GM10266 (cell line): ENCODE measurements around the gene ASTE1.
"Not testable (repeated sequence)": the region's sequence is repeated elsewhere in the genome, so short reads cannot be mapped to it uniquely, and the experiment has no call there.

Experiments used
- DNase-seq: peaks from one replicate; pipeline ENCODE4 v3.0.0; 2012; ENCODE audit errors: extremely low spot score
- TF ChIP-seq, protein P1 (sequence below): IDR thresholded peaks from 2 replicates; pipeline ENCODE4 v1.5.1; 2012; ENCODE audit warnings: mild to moderate bottlenecking, low read depth; ENCODE audit not compliant: control insufficient read depth, insufficient read depth; ENCODE audit errors: missing control alignments

ASTE1 gene

DNA sequence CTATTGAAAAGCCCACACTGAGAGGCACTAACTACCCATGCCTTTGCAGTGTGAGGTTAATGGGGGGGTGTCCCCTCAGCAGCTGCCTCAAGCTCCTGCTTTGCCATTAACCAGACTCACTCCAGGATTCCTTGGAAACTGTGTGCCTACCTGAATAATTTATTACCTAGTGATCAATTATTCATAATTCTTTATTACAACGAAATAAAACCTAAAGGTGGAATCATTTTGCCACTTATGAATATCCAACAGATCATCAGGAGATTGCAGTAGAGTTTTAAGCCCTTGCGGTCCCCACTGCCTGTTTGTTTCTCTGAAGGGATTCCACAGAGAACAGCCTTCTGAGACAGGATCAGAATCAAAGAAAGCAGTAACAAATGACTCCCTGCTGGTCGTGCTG, 23.4 kb upstream of the ASTE1 start:
- DNase-seq, result no peak
- TF ChIP-seq, protein P1, sequence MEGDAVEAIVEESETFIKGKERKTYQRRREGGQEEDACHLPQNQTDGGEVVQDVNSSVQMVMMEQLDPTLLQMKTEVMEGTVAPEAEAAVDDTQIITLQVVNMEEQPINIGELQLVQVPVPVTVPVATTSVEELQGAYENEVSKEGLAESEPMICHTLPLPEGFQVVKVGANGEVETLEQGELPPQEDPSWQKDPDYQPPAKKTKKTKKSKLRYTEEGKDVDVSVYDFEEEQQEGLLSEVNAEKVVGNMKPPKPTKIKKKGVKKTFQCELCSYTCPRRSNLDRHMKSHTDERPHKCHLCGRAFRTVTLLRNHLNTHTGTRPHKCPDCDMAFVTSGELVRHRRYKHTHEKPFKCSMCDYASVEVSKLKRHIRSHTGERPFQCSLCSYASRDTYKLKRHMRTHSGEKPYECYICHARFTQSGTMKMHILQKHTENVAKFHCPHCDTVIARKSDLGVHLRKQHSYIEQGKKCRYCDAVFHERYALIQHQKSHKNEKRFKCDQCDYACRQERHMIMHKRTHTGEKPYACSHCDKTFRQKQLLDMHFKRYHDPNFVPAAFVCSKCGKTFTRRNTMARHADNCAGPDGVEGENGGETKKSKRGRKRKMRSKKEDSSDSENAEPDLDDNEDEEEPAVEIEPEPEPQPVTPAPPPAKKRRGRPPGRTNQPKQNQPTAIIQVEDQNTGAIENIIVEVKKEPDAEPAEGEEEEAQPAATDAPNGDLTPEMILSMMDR, result no peak

DNA sequence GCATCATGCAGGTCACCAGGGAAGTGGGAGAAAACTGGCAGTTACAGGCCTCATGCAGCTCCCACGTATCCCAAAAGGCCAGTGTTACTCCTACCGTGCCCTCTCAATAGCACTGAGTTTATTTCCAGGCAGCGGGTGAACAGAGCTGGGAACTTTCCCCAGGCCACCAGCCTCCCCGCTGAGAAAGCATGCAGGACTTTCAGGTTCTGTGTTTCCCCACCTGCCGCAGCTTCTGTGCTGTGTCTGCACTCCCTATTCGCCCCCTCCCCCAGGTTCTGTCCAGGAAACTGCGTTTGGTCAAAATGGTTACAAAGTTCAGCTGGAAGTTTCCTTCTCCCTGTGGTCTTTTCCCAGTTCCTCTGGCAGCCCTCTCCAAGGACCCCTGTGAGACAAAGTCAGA, 21.4 kb upstream of the ASTE1 start:
- DNase-seq, result no peak

DNA sequence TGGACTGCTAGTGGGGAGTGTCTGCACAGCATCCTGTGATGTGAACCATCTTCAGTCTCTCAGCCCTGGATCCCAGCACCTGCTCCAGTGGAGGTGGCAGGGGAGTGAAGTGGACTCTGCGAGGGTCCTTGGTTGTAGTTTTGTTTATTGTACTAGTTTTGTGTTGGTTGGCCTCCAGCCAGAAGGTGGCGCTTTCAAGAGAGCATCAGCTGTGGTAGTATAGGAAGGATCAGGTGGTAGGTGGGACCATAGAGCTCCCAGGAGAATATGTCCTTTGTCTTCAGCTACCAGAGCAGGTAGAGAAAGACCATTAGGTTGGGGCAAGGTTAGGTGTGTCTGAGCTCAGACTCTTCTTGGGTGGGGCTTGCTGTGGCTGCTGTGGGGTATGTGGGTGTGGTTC, 21.0 kb upstream of the ASTE1 start:
- TF ChIP-seq, protein P1, result no peak
- DNase-seq, result no peak

More for the DNA sequence above, 21.4 kb upstream of the ASTE1 start:
- TF ChIP-seq, protein P1, result no peak

DNA sequence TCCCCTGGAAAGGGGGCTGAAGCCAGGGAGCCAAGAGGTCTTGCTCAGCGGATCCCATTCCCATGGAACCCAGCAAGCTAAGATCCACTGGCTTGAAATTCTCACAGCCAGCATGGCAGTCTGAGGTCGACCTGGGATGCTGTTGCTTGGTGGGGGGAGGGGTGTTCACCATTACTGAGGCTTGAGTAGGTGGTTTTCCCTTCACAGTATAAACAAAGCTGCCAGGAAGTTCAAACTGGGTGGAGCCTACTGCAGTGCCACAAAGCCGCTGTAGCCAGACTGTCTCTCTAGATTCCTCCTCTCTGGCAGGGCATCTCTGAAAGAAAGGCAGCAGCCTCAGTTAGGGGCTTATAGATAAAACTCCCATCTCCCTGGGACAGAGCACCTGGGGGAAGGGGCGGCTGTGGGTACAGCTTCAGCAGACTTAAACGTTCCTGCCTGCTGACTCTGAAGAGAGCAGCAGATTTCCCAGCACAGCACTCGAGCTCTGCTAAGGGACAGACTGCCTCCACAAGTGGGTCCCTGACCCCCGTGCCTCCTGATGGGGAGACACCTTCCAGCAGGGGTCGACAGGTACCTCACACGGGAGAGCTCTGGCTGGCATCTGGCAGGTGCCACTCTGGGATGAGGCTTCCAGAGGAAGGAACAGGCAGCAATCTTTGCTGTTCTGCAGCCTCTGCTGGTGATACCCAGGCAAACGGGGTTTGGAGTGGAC, 15.8 kb upstream of the ASTE1 start:
- not testable (repeated sequence) for DNase-seq

DNA sequence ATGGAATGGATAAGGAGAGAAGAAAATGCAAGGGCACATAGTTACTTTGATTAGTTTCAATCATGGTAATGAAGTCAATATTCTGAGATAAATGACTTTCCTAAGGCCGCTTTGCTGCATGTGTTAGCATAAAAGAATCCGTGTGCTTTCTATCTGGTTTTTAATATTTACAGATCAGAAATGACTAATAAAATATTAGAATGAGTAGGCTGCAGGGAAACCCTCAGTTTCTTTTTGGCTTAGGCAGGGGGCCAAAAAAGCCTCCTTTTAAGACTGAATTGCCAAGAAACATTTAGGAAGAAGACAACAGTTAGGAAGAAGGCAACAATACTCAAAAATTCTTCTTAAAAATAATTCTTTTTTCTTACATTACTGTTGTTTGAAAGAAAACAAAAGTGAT, 11.7 kb upstream of the ASTE1 start:
- no peak for DNase-seq
- TF ChIP-seq, protein P1, result no peak

DNA sequence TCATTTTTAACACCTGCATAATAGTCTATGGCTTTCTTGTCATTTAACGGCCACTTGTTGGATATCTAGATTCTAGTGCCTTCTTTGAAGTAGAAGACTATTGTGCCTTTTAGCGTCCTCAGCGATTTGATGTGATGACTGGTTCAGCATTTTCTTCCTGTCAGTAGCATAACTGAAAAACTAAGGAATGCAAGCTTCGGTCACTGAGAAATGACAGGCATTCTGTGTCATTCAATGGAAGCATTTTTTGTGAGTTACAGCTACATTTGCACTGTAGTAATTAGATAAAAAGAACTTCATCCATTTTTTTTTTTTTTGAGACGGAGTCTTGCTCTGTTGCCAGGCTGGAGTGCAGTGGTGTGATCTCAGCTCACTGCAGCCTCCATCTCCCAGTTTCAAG, 10.4 kb upstream of the ASTE1 start:
- TF ChIP-seq, protein P1, result no peak
- no peak for DNase-seq

DNA sequence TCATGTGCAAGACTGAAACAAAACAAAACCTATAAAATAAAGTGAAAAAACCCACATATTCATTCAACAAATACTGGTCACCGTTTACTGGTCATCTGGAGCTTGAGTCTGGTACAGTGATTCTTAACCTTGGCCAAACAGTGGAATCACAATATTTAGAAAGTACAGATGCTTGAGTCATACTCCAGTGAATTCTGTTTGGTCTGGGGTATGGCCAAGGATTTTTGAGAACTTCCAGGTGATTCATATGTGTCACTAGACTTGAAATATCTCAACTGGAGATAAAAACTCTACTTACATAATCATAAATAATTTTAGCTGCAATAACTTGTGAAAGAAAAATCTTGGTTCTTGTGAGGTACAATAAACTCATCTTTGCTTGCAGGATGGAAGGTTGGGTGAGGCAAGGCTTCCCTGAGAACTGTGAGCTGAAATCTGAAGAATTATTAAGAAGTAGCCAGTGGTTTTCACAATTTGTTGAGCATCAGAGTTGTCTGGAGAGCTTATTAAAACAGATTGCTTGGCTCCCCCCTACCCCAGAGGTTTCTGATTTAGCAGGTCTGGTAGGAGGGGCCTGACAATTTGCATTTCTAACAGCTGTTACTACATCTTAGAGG, 9.7 kb upstream of the ASTE1 start:
- DNase-seq, result no peak
- TF ChIP-seq, protein P1, result no peak
